ENCODE data around the gene MRPL48. TPM values are rescaled to one million over a fixed set of nuclear protein-coding genes. Genes with fewer than 3 reads are reported as not detected.
"Not testable (repeated sequence)": the region's sequence is repeated elsewhere in the genome, so short reads cannot be mapped to it uniquely, and the experiment has no call there.

Gene MRPL48
- 10 to 100 TPM; 26.2 to 31.3 TPM for polyA plus RNA-seq

GRCh38 chr11:73787643-73788558 is at the start of gene MRPL48:
Gene MRPL48, plus strand, starts transcription at chr11:73787874. Its CDS starts 98 bp downstream, at chr11:73787972.
- Histone ChIP-seq H3K4me3 (ENCODE audit: low read depth in 1 of 2, low read length in 2 of 2) (peak within 1 kb of the TSS; percentile 80 to 96), H3K27me3 (ENCODE audit: control insufficient read depth in 1 of 2, insufficient read depth in 2 of 2, low read length in 2 of 2) (no peaks in the 10 kb centered on the region), H3K9me3 (ENCODE audit: control insufficient read depth in 2 of 2, insufficient read depth in 1 of 2, low read depth in 1 of 2, low read length in 1 of 2) (no peaks in the 10 kb centered on the region), H3K27ac (ENCODE audit: low read depth in 2 of 2, low read length in 1 of 2) (peak within 1 kb of the TSS; percentile 92 to 99), H3K4me1 (ENCODE audit: control insufficient read depth in 2 of 2, insufficient read depth in 2 of 2, low read length in 1 of 2) (no peaks in the 10 kb centered on the region), H3K36me3 (ENCODE audit: control insufficient read depth in 2 of 2, insufficient read depth in 2 of 2, low read length in 1 of 2) (no peaks in the 10 kb centered on the region)
- 3 to 5% methylated on average over 42 to 44 of the region's 44 CpGs for WGBS, 2 donors

- no peak overlapping the region for H3K27ac ChIP-seq (ENCODE audit: low read depth in 2 of 2, low read length in 1 of 2)
- no peak overlapping the region for H3K4me3 ChIP-seq (ENCODE audit: low read depth in 1 of 2, low read length in 2 of 2)
- 95 to 97% methylated on average over 7 of the region's 7 CpGs for WGBS, 2 donors
- no peaks in the 10 kb centered on the region for H3K9me3 ChIP-seq (ENCODE audit: control insufficient read depth in 2 of 2, insufficient read depth in 1 of 2, low read depth in 1 of 2, low read length in 1 of 2)
- no peaks in the 10 kb centered on the region for H3K36me3 ChIP-seq (ENCODE audit: control insufficient read depth in 2 of 2, insufficient read depth in 2 of 2, low read length in 1 of 2)
- H3K4me1 ChIP-seq (ENCODE audit: control insufficient read depth in 2 of 2, insufficient read depth in 2 of 2, low read length in 1 of 2): no peaks in the 10 kb centered on the region
- H3K27me3 ChIP-seq (ENCODE audit: control insufficient read depth in 1 of 2, insufficient read depth in 2 of 2, low read length in 2 of 2): no peaks in the 10 kb centered on the region
Measured at GRCh38 chr11:73743045-73743444, 44.6 kb upstream of the MRPL48 start.

GRCh38 chr11:73746701-73747100 is 41.0 kb upstream of the MRPL48 start:
- Histone ChIP-seq H3K4me3 (ENCODE audit: low read depth in 1 of 2, low read length in 2 of 2) (no peak overlapping the region), H3K36me3 (ENCODE audit: control insufficient read depth in 2 of 2, insufficient read depth in 2 of 2, low read length in 1 of 2) (no peaks in the 10 kb centered on the region), H3K27me3 (ENCODE audit: control insufficient read depth in 1 of 2, insufficient read depth in 2 of 2, low read length in 2 of 2) (no peaks in the 10 kb centered on the region), H3K27ac (ENCODE audit: low read depth in 2 of 2, low read length in 1 of 2) (no peak overlapping the region), H3K4me1 (ENCODE audit: control insufficient read depth in 2 of 2, insufficient read depth in 2 of 2, low read length in 1 of 2) (no peaks in the 10 kb centered on the region), H3K9me3 (ENCODE audit: control insufficient read depth in 2 of 2, insufficient read depth in 1 of 2, low read depth in 1 of 2, low read length in 1 of 2) (no peaks in the 10 kb centered on the region)
- 96% methylated on average over 13 of the region's 13 CpGs for WGBS, 2 donors

- 55 to 56% methylated on average over 3 of the region's 3 CpGs for WGBS, 2 donors
- Histone ChIP-seq H3K9me3 (ENCODE audit: control insufficient read depth in 2 of 2, insufficient read depth in 1 of 2, low read depth in 1 of 2, low read length in 1 of 2) (no peaks in the 10 kb centered on the region), H3K36me3 (ENCODE audit: control insufficient read depth in 2 of 2, insufficient read depth in 2 of 2, low read length in 1 of 2) (no peaks in the 10 kb centered on the region), H3K4me3 (ENCODE audit: low read depth in 1 of 2, low read length in 2 of 2) (no peak overlapping the region), H3K27me3 (ENCODE audit: control insufficient read depth in 1 of 2, insufficient read depth in 2 of 2, low read length in 2 of 2) (no peaks in the 10 kb centered on the region), H3K27ac (ENCODE audit: low read depth in 2 of 2, low read length in 1 of 2) (no peak overlapping the region), H3K4me1 (ENCODE audit: control insufficient read depth in 2 of 2, insufficient read depth in 2 of 2, low read length in 1 of 2) (no peaks in the 10 kb centered on the region)
Measured at GRCh38 chr11:73747762-73748161, 39.9 kb upstream of the MRPL48 start.

GRCh38 chr11:73748300-73748699 is 39.4 kb upstream of the MRPL48 start:
- H3K4me1 ChIP-seq (ENCODE audit: control insufficient read depth in 2 of 2, insufficient read depth in 2 of 2, low read length in 1 of 2): no peaks in the 10 kb centered on the region
- H3K9me3 ChIP-seq (ENCODE audit: control insufficient read depth in 2 of 2, insufficient read depth in 1 of 2, low read depth in 1 of 2, low read length in 1 of 2): no peaks in the 10 kb centered on the region
- H3K4me3 ChIP-seq (ENCODE audit: low read depth in 1 of 2, low read length in 2 of 2): no peak overlapping the region
- H3K27me3 ChIP-seq (ENCODE audit: control insufficient read depth in 1 of 2, insufficient read depth in 2 of 2, low read length in 2 of 2): no peaks in the 10 kb centered on the region
- H3K36me3 ChIP-seq (ENCODE audit: control insufficient read depth in 2 of 2, insufficient read depth in 2 of 2, low read length in 1 of 2): no peaks in the 10 kb centered on the region
- no peak overlapping the region for H3K27ac ChIP-seq (ENCODE audit: low read depth in 2 of 2, low read length in 1 of 2)
- WGBS, 2 donors: 85 to 91% methylated on average over 5 of the region's 5 CpGs

GRCh38 chr11:73749118-73749517 is 38.6 kb upstream of the MRPL48 start:
- no peaks in the 10 kb centered on the region for H3K9me3 ChIP-seq (ENCODE audit: control insufficient read depth in 2 of 2, insufficient read depth in 1 of 2, low read depth in 1 of 2, low read length in 1 of 2)
- 94 to 97% methylated on average over 7 of the region's 7 CpGs for WGBS, 2 donors
- H3K4me1 ChIP-seq (ENCODE audit: control insufficient read depth in 2 of 2, insufficient read depth in 2 of 2, low read length in 1 of 2): no peaks in the 10 kb centered on the region
- H3K36me3 ChIP-seq (ENCODE audit: control insufficient read depth in 2 of 2, insufficient read depth in 2 of 2, low read length in 1 of 2): no peaks in the 10 kb centered on the region
- no peaks in the 10 kb centered on the region for H3K27me3 ChIP-seq (ENCODE audit: control insufficient read depth in 1 of 2, insufficient read depth in 2 of 2, low read length in 2 of 2)
- no peak overlapping the region for H3K27ac ChIP-seq (ENCODE audit: low read depth in 2 of 2, low read length in 1 of 2)
- H3K4me3 ChIP-seq (ENCODE audit: low read depth in 1 of 2, low read length in 2 of 2): no peak overlapping the region

GRCh38 chr11:73750228-73750627 is 37.4 kb upstream of the MRPL48 start:
- no peaks in the 10 kb centered on the region for H3K9me3 ChIP-seq (ENCODE audit: control insufficient read depth in 2 of 2, insufficient read depth in 1 of 2, low read depth in 1 of 2, low read length in 1 of 2)
- no peaks in the 10 kb centered on the region for H3K4me1 ChIP-seq (ENCODE audit: control insufficient read depth in 2 of 2, insufficient read depth in 2 of 2, low read length in 1 of 2)
- 73 to 78% methylated on average over 5 of the region's 5 CpGs for WGBS, 2 donors
- no peaks in the 10 kb centered on the region for H3K27me3 ChIP-seq (ENCODE audit: control insufficient read depth in 1 of 2, insufficient read depth in 2 of 2, low read length in 2 of 2)
- no peak overlapping the region for H3K4me3 ChIP-seq (ENCODE audit: low read depth in 1 of 2, low read length in 2 of 2)
- H3K36me3 ChIP-seq (ENCODE audit: control insufficient read depth in 2 of 2, insufficient read depth in 2 of 2, low read length in 1 of 2): no peaks in the 10 kb centered on the region
- no peak overlapping the region for H3K27ac ChIP-seq (ENCODE audit: low read depth in 2 of 2, low read length in 1 of 2)

GRCh38 chr11:73750862-73751261 is 36.8 kb upstream of the MRPL48 start:
- 86 to 93% methylated on average over 4 of the region's 4 CpGs for WGBS, 2 donors
- H3K36me3 ChIP-seq (ENCODE audit: control insufficient read depth in 2 of 2, insufficient read depth in 2 of 2, low read length in 1 of 2); H3K27ac ChIP-seq (ENCODE audit: low read depth in 2 of 2, low read length in 1 of 2); H3K4me3 ChIP-seq (ENCODE audit: low read depth in 1 of 2, low read length in 2 of 2); H3K27me3 ChIP-seq (ENCODE audit: control insufficient read depth in 1 of 2, insufficient read depth in 2 of 2, low read length in 2 of 2); H3K9me3 ChIP-seq (ENCODE audit: control insufficient read depth in 2 of 2, insufficient read depth in 1 of 2, low read depth in 1 of 2, low read length in 1 of 2); H3K4me1 ChIP-seq (ENCODE audit: control insufficient read depth in 2 of 2, insufficient read depth in 2 of 2, low read length in 1 of 2): not testable (repeated sequence)

- H3K9me3 ChIP-seq (ENCODE audit: control insufficient read depth in 2 of 2, insufficient read depth in 1 of 2, low read depth in 1 of 2, low read length in 1 of 2): no peaks in the 10 kb centered on the region
- H3K36me3 ChIP-seq (ENCODE audit: control insufficient read depth in 2 of 2, insufficient read depth in 2 of 2, low read length in 1 of 2): no peaks in the 10 kb centered on the region
- no peak overlapping the region for H3K27ac ChIP-seq (ENCODE audit: low read depth in 2 of 2, low read length in 1 of 2)
- no peaks in the 10 kb centered on the region for H3K4me1 ChIP-seq (ENCODE audit: control insufficient read depth in 2 of 2, insufficient read depth in 2 of 2, low read length in 1 of 2)
- WGBS, 2 donors: 87 to 88% methylated on average over 14 of the region's 14 CpGs
- no peaks in the 10 kb centered on the region for H3K27me3 ChIP-seq (ENCODE audit: control insufficient read depth in 1 of 2, insufficient read depth in 2 of 2, low read length in 2 of 2)
- no peak overlapping the region for H3K4me3 ChIP-seq (ENCODE audit: low read depth in 1 of 2, low read length in 2 of 2)
Measured at GRCh38 chr11:73752216-73752867, 35.3 kb upstream of the MRPL48 start.

Measured in esophagus (tissue), 2 donors.